Measurements from ENCODE around the gene C1S.
"Not testable (repeated sequence)": the region's sequence is repeated elsewhere in the genome, so short reads cannot be mapped to it uniquely, and the experiment has no call there.

The C1S gene

DNA sequence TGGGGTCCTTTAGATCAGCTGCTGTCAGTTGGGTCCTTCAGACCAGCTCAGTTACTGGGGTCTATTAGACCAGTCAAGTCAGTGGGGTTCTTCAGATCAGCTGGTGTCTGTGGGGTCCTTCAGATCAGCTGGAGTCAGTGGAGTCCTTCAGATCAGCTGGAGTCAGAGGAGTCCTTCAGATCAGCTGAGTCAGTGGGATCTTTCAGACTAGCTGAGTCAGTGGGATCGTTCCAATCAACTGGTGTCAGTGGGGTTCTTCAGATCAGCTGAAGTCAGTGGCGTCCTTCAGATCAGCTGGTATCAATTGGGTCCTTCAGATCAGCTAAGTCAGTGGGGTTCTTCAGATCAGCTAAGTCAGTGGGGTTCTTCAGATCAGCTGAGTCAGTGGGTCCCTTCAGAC is 27.5 kb upstream of the C1S start:
- no peak overlapping the region for H3K4me3 Mint-ChIP-seq
- no peak for DNase-seq
- H3K36me3 Mint-ChIP-seq, result no peaks in the 10 kb centered on the region
- peaks cover 15% of the 10 kb centered on the region for H3K27me3 Mint-ChIP-seq
- no peak overlapping the region for H3K27ac Mint-ChIP-seq
- H3K9me3 Mint-ChIP-seq, result no peaks in the 10 kb centered on the region
- H3K4me1 Mint-ChIP-seq, result no peaks in the 10 kb centered on the region
- CTCF ChIA-PET, result interaction anchor here (1.1 to 2.2 kb wide), 3 partner anchors 15 to 27 kb away, joined by 4 to 11 read pairs (median 4); partner anchors contain the start of gene LPCAT3

DNA sequence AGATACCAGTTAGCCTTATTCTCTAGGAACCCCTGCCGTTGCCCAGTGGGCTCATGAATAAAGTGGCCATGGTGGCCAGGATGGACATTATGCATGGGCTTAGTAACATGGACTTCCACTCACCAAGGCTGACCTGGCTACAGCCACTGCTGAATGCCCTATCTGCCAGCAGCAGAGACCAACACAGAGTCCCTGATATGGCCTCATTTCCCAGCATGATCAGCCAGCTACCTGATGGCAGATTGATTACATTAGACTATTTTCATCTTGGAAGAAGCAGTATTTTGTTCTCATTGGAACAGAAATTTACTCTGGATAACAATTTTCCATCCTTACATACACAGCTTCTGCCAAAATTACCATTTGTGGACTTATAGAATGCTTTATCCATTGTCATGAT is 26.1 kb upstream of the C1S start:
- no peak overlapping the region for H3K27ac Mint-ChIP-seq
- peaks cover 15% of the 10 kb centered on the region for H3K27me3 Mint-ChIP-seq
- no peaks in the 10 kb centered on the region for H3K9me3 Mint-ChIP-seq
- CTCF ChIA-PET, result interaction anchor here (2.2 kb wide), 1 partner anchor 17 kb away, joined by 11 read pairs; the partner anchor contains the start of gene LPCAT3
- no peak overlapping the region for H3K4me3 Mint-ChIP-seq
- H3K4me1 Mint-ChIP-seq, result no peaks in the 10 kb centered on the region
- no peak for DNase-seq
- no peaks in the 10 kb centered on the region for H3K36me3 Mint-ChIP-seq

DNA sequence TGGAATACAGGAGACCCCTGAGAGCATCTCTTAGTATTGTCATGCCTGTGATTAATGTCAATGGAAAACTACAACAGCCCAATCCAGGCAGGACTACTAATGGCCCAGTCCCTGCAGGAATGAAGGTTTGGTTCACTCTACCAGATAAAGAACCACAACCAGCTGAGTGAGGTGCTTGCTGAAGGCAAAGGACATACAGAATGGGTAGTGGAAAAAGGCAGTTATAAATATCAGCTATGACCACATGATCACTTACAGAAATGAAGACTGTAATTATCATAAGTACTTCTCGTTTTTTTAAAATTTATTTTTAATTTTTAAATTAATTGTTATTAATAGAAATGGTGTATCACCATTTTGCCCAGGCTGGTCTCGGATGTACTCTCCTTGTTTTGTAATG is 25.1 kb upstream of the C1S start:
- no peak overlapping the region for H3K4me3 Mint-ChIP-seq
- H3K27me3 Mint-ChIP-seq, result peaks cover 18% of the 10 kb centered on the region
- DNase-seq, result no peak
- no peak overlapping the region for H3K27ac Mint-ChIP-seq
- H3K9me3 Mint-ChIP-seq, result no peaks in the 10 kb centered on the region
- H3K4me1 Mint-ChIP-seq, result no peaks in the 10 kb centered on the region
- H3K36me3 Mint-ChIP-seq, result no peaks in the 10 kb centered on the region
- CTCF ChIA-PET, result no interaction called here

DNA sequence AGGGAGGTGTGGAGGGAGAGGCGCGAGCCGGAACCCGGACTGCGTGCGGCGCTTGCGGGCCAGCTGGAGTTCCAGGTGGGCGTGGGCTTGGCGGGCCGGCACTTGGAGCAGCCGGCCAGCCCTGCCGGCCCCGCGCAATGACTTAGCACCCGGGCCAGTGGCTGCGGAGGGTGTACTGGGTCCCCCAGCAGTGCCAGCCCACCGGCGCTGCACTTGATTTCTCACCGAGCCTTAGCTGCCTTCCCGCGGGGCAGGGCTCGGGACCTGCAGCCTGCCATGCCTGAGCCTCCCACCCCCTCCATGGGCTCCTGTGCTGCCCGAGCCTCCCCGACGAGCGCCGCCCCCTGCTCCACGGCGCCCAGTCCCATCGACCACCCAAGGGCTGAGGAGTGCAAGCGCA is 23.1 kb upstream of the C1S start:
- H3K36me3 Mint-ChIP-seq, H3K4me3 Mint-ChIP-seq, H3K27ac Mint-ChIP-seq, DNase-seq, H3K4me1 Mint-ChIP-seq, H3K9me3 Mint-ChIP-seq, CTCF ChIA-PET: not testable (repeated sequence)
- peaks cover 18% of the 10 kb centered on the region for H3K27me3 Mint-ChIP-seq

DNA sequence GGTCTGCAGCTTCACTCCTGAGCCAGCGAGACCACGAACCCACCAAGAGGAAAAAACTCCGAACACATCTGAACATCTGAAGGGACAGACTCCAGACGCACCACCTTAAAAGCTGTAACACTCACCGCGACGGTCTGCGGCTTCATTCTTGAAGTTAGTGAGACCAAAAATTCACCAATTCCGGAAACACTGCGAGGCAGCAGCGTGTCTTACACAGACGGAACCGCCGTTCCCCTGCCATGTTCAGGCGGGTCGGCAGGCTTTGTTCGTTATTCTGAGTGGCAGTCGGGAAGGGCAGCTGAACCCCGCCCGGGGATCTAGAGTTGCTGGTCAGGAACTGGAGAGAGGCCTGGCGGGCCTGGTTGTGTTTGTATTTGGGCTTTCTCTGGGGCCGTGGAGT is 21.9 kb upstream of the C1S start:
- H3K36me3 Mint-ChIP-seq, result no peaks in the 10 kb centered on the region
- no peaks in the 10 kb centered on the region for H3K9me3 Mint-ChIP-seq
- H3K4me1 Mint-ChIP-seq, result no peaks in the 10 kb centered on the region
- peaks cover 8% of the 10 kb centered on the region for H3K27me3 Mint-ChIP-seq
- no peak for DNase-seq
- H3K4me3 Mint-ChIP-seq, result no peak overlapping the region
- no peak overlapping the region for H3K27ac Mint-ChIP-seq
- CTCF ChIA-PET, result interaction anchor here (0.6 kb wide), 1 partner anchor 106 kb away, joined by 3 read pairs; no protein-coding TSS in a partner anchor

DNA sequence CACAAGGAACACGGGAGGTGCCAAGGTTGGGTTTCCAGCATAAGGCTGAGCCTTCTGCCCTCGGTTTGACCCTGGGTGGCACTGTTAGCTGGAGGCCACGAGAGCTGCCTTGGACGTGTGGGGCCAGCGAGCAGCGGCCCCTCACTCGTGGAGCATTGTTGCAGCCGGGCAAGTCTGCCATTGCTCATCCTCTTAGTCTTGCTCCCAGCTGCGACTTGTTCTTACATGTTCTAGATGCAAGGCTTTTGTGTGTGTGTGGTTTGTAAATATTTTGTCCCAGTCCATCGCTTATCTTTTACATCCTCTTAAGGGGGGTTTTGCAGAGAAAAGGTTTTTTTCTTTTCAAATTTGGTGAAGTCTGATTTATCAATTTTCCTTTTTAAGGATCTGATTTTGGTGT is 21.1 kb upstream of the C1S start:
- CTCF ChIA-PET, result no interaction called here
- H3K9me3 Mint-ChIP-seq, result no peaks in the 10 kb centered on the region
- no peak overlapping the region for H3K27ac Mint-ChIP-seq
- no peak for DNase-seq
- H3K27me3 Mint-ChIP-seq, result peaks cover 3% of the 10 kb centered on the region
- H3K36me3 Mint-ChIP-seq, result no peaks in the 10 kb centered on the region
- no peak overlapping the region for H3K4me3 Mint-ChIP-seq
- H3K4me1 Mint-ChIP-seq, result no peaks in the 10 kb centered on the region

DNA sequence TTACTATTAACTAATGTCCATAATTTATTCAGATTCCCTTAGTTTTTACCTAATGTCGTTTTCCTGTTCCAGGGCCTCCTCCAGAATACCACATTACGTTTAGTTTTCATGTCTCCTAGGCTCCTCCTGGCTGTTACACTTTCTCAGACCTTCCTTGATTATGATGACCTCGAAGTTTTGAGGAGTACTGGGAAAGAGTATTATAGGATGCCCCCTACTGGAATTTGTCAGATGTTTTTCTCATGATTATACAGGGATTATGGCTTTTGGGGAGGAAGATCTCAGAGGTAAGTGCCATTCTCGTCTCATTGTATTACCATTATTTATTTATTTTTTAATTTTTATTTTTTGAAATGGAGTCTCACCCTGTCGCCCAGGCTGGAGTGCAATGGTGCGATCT is 17.7 kb upstream of the C1S start:
- H3K27ac Mint-ChIP-seq, result no peak overlapping the region
- no peaks in the 10 kb centered on the region for H3K9me3 Mint-ChIP-seq
- H3K4me1 Mint-ChIP-seq, result peaks cover 22% of the 10 kb centered on the region
- no peak overlapping the region for H3K4me3 Mint-ChIP-seq
- DNase-seq, result no peak
- no peaks in the 10 kb centered on the region for H3K36me3 Mint-ChIP-seq
- H3K27me3 Mint-ChIP-seq, result peaks cover 3% of the 10 kb centered on the region
- CTCF ChIA-PET, result interaction anchor here (1.5 to 1.7 kb wide), 2 partner anchors 18 to 68 kb away, joined by 3 read pairs; no protein-coding TSS in a partner anchor

DNA sequence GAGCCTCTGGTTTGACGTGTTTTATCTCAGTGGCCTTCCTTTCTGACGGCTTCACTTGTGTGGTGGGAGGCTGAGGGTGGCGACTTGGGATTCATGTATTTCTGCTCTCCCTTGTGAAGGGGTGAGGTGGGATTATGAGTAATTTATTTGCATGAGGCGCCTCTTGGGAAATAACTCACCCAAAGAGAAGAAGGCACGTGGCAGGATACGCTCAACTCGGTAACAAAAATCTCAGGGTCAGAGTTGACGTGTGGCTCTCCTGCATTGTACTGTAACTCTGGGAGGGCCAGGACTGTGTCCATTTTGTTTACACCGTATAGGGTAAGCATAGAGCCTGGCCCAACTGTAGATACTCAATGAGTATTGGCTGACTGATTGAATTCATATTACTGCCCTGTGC is 14.6 kb upstream of the C1S start:
- Mint-ChIP-seq H3K4me1 (peaks cover 31% of the 10 kb centered on the region), H3K9me3 (peaks cover 2% of the 10 kb centered on the region), H3K36me3 (peaks cover 2% of the 10 kb centered on the region), H3K27ac (no peak overlapping the region), H3K4me3 (no peak overlapping the region), H3K27me3 (peaks cover 6% of the 10 kb centered on the region)
- CTCF ChIA-PET, result no interaction called here
- DNase-seq, result no peak

DNA sequence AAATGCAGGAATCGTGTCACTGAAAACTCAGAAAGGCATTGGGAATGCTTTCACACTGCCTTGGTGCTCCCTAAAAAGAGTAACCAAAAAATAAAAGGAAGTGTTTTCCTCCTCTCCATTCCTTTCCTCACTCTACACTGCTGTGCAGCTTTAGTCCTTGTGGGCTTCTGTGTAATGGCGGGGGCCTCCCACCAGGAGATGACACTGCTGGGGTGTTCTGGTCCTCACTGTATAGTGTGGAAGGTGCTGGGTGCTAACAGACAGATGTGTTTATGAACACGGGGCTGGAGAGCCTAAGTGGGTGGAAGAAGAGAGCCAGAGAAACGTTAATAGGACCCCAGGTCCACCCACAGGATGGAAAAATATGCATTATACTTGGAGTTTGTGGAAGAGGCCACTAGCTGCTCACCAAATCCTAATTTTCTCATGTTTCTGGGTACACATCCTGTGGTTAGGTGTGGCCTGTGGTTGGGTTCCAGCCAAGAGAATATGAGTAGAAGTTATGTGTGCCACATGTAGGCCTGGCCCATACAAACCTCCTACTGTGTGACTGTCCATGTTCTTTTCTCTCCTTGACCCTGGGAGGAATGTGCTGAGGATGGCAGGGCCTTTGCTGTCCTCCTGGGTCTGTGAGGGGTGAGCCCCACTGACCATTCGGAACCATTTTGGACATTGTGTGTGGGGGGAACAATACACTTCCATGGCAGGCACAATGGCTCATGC is 14.0 kb upstream of the C1S start:
- CTCF ChIA-PET, result interaction anchor here (1.0 kb wide), 1 partner anchor 45 kb away, joined by 3 read pairs; no protein-coding TSS in a partner anchor
- Mint-ChIP-seq H3K9me3 (peaks cover 2% of the 10 kb centered on the region), H3K4me3 (no peak overlapping the region), H3K27ac (no peak overlapping the region), H3K27me3 (peaks cover 10% of the 10 kb centered on the region), H3K36me3 (peaks cover 2% of the 10 kb centered on the region), H3K4me1 (peaks cover 31% of the 10 kb centered on the region)
- DNase-seq, result no peak

DNA sequence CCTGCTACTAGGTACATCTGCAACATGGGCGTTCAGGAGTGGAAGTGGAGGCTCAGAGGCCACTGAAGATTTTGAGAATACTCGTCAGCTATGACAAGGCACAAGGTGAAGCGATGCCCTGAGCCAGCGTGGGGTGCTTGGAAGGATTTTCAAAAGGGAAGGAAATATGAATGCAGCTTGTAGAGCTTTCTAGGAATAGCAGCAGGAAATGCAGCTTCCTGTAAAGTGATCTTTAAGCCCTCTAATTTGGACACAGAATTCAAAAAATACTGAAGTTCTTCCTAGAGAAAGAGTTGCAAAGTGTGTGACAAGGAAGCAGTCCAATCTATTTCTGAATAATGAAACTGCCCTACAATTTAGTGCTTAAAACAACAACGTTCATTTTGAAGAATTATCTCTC is 13.2 kb upstream of the C1S start:
- H3K4me3 Mint-ChIP-seq, result peak overlapping the region; percentile 20
- peaks cover 2% of the 10 kb centered on the region for H3K36me3 Mint-ChIP-seq
- H3K4me1 Mint-ChIP-seq, result peaks cover 31% of the 10 kb centered on the region
- no peak for DNase-seq
- H3K27me3 Mint-ChIP-seq, result peaks cover 17% of the 10 kb centered on the region
- peaks cover 2% of the 10 kb centered on the region for H3K9me3 Mint-ChIP-seq
- H3K27ac Mint-ChIP-seq, result peak overlapping the region; percentile 57
- CTCF ChIA-PET, result interaction anchor here (0.9 to 1.0 kb wide), 2 partner anchors 19 to 44 kb away, joined by 3 read pairs; no protein-coding TSS in a partner anchor

DNA sequence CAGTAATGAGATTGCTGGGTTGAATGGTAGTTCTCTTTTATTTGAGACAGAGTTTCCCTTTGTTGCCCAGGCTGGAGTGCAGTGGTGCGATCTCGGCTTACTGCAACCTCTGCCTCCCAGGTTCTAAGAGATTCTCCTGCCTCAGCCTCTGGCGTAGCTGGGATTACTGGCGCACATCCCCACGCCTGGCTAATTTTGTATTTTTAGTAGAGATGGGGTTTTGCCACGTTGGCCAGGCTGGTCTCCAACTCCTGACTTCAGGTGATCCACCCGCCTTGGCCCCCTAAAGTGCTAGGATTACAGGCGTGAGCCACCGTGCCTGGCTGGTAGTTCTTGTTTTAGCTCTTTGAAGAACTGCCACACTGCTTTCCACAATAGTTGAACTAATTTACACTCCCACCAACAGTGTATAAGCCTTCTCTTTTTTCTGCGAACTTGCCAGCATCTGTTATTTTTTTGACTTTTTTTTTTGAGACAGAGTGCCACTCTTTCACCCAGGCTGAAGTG is 11.0 kb upstream of the C1S start:
- H3K4me1 Mint-ChIP-seq, result peaks cover 31% of the 10 kb centered on the region
- H3K9me3 Mint-ChIP-seq, CTCF ChIA-PET, H3K27ac Mint-ChIP-seq, H3K36me3 Mint-ChIP-seq, DNase-seq, H3K4me3 Mint-ChIP-seq: not testable (repeated sequence)
- H3K27me3 Mint-ChIP-seq, result peaks cover 28% of the 10 kb centered on the region

DNA sequence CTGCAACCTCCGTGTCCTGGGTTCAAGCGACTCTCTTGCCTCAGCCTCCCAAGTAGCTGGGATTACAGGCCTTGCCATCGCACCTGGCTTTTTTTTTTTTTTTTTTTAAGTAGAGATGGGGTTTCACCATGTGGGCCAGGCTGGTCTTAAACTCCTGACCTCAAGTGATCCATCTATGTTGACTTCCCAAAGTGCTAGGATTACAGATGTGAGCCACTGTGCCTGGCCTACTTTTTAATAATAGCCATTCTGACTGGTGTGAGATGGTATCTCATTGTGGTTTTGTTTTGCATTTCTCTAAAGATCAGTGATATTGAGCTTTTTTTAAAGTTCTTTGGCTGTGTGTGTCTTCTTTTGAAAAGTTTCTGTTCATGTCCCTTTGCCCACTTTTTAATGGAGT is 10.5 kb upstream of the C1S start:
- DNase-seq, H3K36me3 Mint-ChIP-seq, CTCF ChIA-PET, H3K9me3 Mint-ChIP-seq, H3K27ac Mint-ChIP-seq, H3K4me3 Mint-ChIP-seq: not testable (repeated sequence)
- Mint-ChIP-seq H3K27me3 (peaks cover 31% of the 10 kb centered on the region), H3K4me1 (peaks cover 31% of the 10 kb centered on the region)

DNA sequence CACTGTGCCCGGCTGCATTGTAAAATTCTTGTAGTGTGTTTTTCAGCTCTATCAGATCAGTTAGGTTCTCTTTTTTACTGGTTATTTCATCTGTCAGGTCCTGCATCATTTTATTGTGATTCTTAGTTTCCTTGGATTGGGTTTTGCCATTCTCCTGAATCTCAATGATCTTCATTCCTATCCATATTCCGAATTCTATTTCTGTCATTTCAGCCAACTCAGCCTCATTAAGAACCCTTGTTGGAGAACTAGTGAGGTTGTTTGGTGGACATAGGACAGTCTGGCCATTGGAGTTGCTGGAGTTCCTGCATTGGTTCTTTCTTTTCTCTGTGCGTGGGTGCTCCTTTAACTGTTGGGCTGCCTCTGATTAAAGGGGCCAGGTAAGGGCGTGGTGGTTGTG is 5.6 kb upstream of the C1S start:
- H3K36me3 Mint-ChIP-seq, result peaks cover 2% of the 10 kb centered on the region
- CTCF ChIA-PET, result interaction anchor here (0.6 to 1.2 kb wide), 2 partner anchors 110 to 165 kb away, joined by 3 read pairs; no protein-coding TSS in a partner anchor
- no peak for DNase-seq
- no peak overlapping the region for H3K27ac Mint-ChIP-seq
- H3K4me3 Mint-ChIP-seq, result no peak overlapping the region
- no peaks in the 10 kb centered on the region for H3K4me1 Mint-ChIP-seq
- H3K9me3 Mint-ChIP-seq, result peaks cover 2% of the 10 kb centered on the region
- peaks cover 52% of the 10 kb centered on the region for H3K27me3 Mint-ChIP-seq

DNA sequence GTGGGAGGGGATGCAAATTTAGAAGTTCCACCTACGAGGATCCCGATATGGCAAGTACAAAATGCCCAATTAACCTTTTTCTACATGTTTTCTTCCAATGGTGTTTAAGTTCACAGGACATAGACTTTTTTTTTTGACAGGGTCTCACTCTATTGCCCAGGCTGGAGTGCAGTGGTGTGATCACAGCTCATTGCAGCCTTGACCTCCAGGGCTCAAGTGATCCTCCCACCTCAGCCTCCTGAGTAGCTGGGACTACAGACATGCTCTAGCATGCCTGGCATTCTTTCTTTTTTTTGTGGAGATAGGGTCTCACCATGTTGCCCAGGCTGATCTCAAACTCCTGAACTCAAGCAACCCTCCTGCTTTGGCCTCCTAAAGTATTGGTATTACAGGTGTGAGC is 4.8 kb upstream of the C1S start:
- not testable (repeated sequence) for H3K9me3 Mint-ChIP-seq, H3K4me3 Mint-ChIP-seq, H3K36me3 Mint-ChIP-seq, H3K27ac Mint-ChIP-seq, H3K4me1 Mint-ChIP-seq, DNase-seq
- H3K27me3 Mint-ChIP-seq, result peaks cover 55% of the 10 kb centered on the region
- CTCF ChIA-PET, result interaction anchor here (1.0 to 1.2 kb wide), 3 partner anchors 23 to 111 kb away, joined by 3 to 4 read pairs (median 3); no protein-coding TSS in a partner anchor

Data from activated naive CD4-positive, alpha-beta T cell treated with anti-CD3 and anti-CD28 coated beads, Interleukin-2, amount 10 ng/mL, durations not matched to agents 7 days and 5 days (primary cell).